Small intestine (tissue), 7 donors: ENCODE results near the gene MAP3K20. TPM values are rescaled to one million over a fixed set of nuclear protein-coding genes. Genes with fewer than 3 reads are reported as not detected.
"Not testable (repeated sequence)": the region's sequence is repeated elsewhere in the genome, so short reads cannot be mapped to it uniquely, and the experiment has no call there.

Experiments used
- DNase-seq, 2 donors: peaks; one replicate each; pipeline versions ENCODE4 v3.0.0 to v3.0.0-alpha.2; 2013
- FAIRE-seq: peaks from 2 replicates; lab custom pipeline; 2012; peaks lifted over from hg19 to GRCh38; lab: Jason Lieb, UNC
- H3K27ac ChIP-seq, 3 donors: one replicate each; pipeline ENCODE4 v1.5.1; 2013; ENCODE audit warnings: low read length in 2 of 3, mild to moderate bottlenecking in 2 of 3, control low read depth in 1 of 3, inconsistent platforms in 1 of 3, low read depth in 1 of 3, moderate library complexity in 1 of 3
- H3K27me3 ChIP-seq, 3 donors: one replicate each; pipeline ENCODE4 v1.6.1; 2013; ENCODE audit warnings: low read length in 3 of 3, inconsistent platforms in 1 of 3; ENCODE audit not compliant: control insufficient read depth in 3 of 3, insufficient read depth in 3 of 3
- H3K36me3 ChIP-seq, 3 donors: one replicate each; pipeline ENCODE4 v1.6.1; 2013; ENCODE audit warnings: low read length in 3 of 3, inconsistent platforms in 1 of 3, low read depth in 1 of 3, mild to moderate bottlenecking in 1 of 3, moderate library complexity in 1 of 3; ENCODE audit not compliant: control insufficient read depth in 3 of 3, insufficient read depth in 2 of 3
- H3K4me1 ChIP-seq, 3 donors: one replicate each; pipeline ENCODE4 v1.6.1; 2013; ENCODE audit warnings: low read length in 2 of 3, inconsistent platforms in 1 of 3, low read depth in 1 of 3, mild to moderate bottlenecking in 1 of 3, moderate library complexity in 1 of 3; ENCODE audit not compliant: control insufficient read depth in 3 of 3, insufficient read depth in 2 of 3
- H3K4me3 ChIP-seq, 3 donors: one replicate each; pipeline ENCODE4 v1.5.1; 2013; ENCODE audit warnings: low read length in 3 of 3, control low read depth in 1 of 3, inconsistent platforms in 1 of 3, low read depth in 1 of 3, mild to moderate bottlenecking in 1 of 3, moderate library complexity in 1 of 3
- H3K9me3 ChIP-seq, 2 donors: one replicate each; pipeline ENCODE4 v1.6.1; 2013; ENCODE audit warnings: low read depth in 1 of 2, low read length in 1 of 2; ENCODE audit not compliant: control insufficient read depth in 2 of 2, insufficient read depth in 1 of 2
- WGBS, 3 donors: extraction: QIAGEN DNeasy Blood & Tissue Kit; methylation state at CpG; one replicate each; pipeline ENCODE4 v1.1.7; 2013; 5-methylcytosine and 5-hydroxymethylcytosine counted together
- polyA plus RNA-seq, 4 donors: library from polyadenylated mRNA; stranded (reverse) in 3 of 4; unstranded in 1 of 4; fragments of 200-250 nt in 3 of 4; fragments of 120-200 nt in 1 of 4; gene quantifications; one replicate each; pipeline versions ENCODE4 v1.2.1 to v1.2.3, GENCODE V29; 2013
- donor health status: healthy with polysubstance abuse.
- donor health status: control.
- donor health status: control.
- donor health status: Bipolar disorder and iron deficiency.
- donor health status: healthy.

Gene MAP3K20
- polyA plus RNA-seq, 4 donors: 2.0 to 24.5 (median 13.5) TPM

DNA sequence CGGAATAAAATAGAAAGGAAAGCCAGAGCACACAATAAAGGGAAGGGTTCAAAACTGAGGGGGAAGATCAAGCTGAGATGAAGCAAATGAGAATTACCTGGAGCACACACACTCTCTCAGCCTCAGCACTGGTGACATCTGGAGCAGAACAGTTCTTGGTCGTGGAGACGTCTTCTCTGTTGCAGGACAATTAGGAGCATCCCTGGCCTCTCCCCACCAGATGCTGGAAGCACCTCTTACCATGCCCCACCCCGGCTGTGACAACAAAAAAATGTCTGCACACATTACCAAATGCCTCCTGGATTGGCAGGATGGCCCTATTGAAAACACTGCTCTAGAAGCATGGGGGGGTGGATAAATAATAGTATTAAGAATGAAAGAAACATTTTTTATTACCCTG, 43.6 kb upstream of the MAP3K20 start:
- no peak for DNase-seq
- no peak for FAIRE-seq
- Histone ChIP-seq H3K27ac (no peak overlapping the region), H3K36me3 (peaks cover 0 to 2% (median 0%) of the 10 kb centered on the region in 3 donors), H3K27me3 (no peaks in the 10 kb centered on the region), H3K4me3 (no peak overlapping the region), H3K4me1 (peaks cover 0 to 18% (median 2%) of the 10 kb centered on the region in 3 donors), H3K9me3 (no peaks in the 10 kb centered on the region)
- WGBS, 3 donors: 87 to 93% (median 89%) methylated on average over 4 of the region's 4 CpGs

DNA sequence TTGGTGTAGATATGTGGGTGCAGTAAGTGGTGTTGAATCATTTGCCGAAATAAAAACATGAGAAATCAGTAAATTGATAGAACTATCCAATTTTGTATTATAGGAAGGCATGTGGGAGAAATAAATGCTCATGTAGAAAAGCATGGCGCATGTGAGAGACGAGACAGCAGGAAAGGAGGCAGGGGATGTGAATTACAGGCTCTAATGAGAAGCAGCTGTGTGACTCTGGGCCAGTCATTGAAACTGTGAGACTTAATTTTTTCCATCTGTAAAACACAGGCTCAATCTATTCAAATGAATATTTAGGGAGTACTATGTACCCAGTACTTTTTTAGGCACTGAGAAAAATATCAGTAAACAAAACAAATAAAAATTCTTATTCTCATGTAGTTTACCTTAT, 42.6 kb upstream of the MAP3K20 start:
- H3K27ac ChIP-seq: no peak overlapping the region
- no peaks in the 10 kb centered on the region for H3K9me3 ChIP-seq
- H3K4me3 ChIP-seq: no peak overlapping the region
- WGBS, 3 donors: 92 to 98% (median 96%) methylated on average over 3 of the region's 3 CpGs
- FAIRE-seq: no peak
- H3K4me1 ChIP-seq: peaks cover 0 to 13% (median 2%) of the 10 kb centered on the region in 3 donors
- no peak for DNase-seq
- H3K36me3 ChIP-seq: peaks cover 0 to 2% (median 0%) of the 10 kb centered on the region in 3 donors
- H3K27me3 ChIP-seq: no peaks in the 10 kb centered on the region

DNA sequence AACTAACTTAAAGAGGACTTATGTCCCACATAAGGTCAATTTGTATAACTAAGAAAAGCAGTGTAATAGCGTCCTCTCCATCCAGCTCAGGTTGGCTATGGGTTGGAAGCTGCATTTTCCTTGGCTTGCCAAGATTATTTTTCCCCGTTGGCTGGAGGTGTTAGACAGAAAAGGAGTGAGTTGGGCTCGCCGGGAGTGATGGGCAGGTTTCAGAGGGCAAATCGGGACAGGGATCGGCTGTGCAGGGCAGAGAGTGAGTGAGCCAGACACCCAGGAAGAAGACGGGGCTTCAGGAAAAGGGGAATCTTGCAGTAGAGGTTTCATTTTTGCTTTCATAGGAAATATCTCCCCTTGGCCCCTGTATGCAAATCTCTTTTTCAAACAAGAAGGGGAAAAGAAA, 41.5 kb upstream of the MAP3K20 start:
- Histone ChIP-seq H3K4me1 (peaks cover 0 to 3% (median 0%) of the 10 kb centered on the region in 3 donors), H3K4me3 (no peak overlapping the region), H3K27ac (no peak overlapping the region), H3K27me3 (no peaks in the 10 kb centered on the region), H3K9me3 (no peaks in the 10 kb centered on the region), H3K36me3 (peaks cover 0 to 2% (median 0%) of the 10 kb centered on the region in 3 donors)
- 64 to 75% (median 69%) methylated on average over 7 of the region's 7 CpGs for WGBS, 3 donors
- FAIRE-seq: no peak
- DNase-seq: no peak

DNA sequence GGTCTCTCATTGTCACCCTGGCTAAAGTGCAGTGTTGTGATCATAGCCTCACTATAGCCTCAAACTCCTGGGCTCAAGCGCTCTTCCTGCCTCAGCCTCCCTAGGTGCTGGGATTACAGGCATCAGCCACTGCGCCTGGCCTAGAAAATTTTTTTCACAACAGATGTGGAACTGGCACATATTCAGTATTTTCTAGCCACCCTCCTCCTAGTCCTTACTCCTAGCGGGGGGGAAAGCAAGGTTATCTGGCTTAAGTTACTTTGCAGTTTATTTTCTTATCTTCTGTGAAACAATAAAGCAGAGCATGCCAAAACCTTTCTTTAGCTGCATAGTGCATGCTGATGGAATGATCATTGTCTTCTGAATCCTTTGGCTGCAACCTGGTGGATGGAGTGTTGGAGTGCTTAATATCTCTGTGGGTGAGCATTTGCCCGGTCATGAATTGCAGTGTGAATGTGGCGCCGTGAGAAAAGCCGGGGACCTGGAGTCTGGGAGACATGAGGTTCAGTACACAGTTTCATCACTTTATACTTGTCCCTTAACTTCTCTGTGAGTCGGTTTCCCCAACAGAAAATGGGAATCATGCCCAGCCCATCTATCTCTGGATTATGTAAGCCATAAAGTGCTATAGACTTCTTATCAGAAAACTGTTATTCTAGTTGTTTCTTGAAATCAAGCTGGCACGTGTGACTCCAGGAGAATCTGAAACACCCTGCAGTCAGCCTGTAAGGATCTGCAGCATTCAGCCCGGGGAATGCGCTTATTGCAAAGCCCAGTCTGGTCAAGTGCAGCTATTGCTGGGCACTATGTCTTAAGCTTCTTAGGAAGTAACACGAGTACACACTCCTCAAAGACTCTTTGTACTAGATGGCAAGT, 38.2 kb upstream of the MAP3K20 start:
- no peak overlapping the region for H3K4me3 ChIP-seq
- DNase-seq (peak in 1 of 2 donors; percentile 42), FAIRE-seq (no peak)
- peaks cover 0 to 3% (median 0%) of the 10 kb centered on the region in 3 donors for H3K4me1 ChIP-seq
- no peak overlapping the region for H3K27ac ChIP-seq
- 24 to 65% (median 41%) methylated on average over 12 of the region's 12 CpGs for WGBS, 3 donors
- no peaks in the 10 kb centered on the region for H3K9me3 ChIP-seq
- H3K27me3 ChIP-seq: no peaks in the 10 kb centered on the region
- peaks cover 0 to 2% (median 0%) of the 10 kb centered on the region in 3 donors for H3K36me3 ChIP-seq

DNA sequence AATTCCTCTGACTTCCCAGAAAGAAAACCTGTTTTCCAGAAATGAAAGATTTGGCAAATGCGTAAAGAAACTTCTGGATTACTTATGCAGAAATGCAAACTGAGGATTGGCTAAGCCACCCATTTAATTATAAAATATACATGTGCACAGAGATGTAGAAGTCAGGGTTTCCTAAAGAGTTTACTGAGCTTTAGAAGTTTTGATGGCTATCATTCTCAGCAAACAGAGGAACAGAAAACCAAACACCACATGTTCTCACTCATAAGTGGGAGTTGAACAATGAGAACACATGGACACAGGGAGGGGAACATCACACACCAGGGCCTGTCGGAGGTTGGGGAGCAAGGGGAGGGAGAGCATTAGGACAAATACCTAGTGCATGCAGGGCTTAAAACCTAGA, 37.4 kb upstream of the MAP3K20 start:
- DNase-seq, H3K4me3 ChIP-seq, H3K27ac ChIP-seq, H3K27me3 ChIP-seq, H3K4me1 ChIP-seq, H3K9me3 ChIP-seq, FAIRE-seq, H3K36me3 ChIP-seq: not testable (repeated sequence)
- 63 to 80% (median 71%) methylated on average over 2 of the region's 2 CpGs for WGBS, 3 donors

DNA sequence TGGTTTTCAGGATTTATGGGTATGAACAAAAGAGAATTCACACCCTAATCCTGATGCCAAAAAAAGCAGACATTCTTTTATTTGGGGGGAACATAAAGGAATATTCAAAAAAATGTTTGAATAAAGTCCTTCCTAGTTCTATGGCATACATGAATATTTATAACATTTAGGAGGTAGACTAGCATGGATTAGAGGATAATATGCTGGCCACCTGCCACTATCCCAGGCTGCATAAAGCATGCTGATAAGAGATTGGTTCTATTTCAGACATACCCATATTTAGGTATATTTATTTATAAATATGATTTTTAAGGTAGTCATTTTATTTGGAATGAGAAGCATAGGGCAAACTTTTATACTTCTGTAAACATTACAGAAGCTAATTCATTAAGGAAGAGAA, 34.9 kb upstream of the MAP3K20 start:
- H3K4me3 ChIP-seq: no peak overlapping the region
- no peaks in the 10 kb centered on the region for H3K9me3 ChIP-seq
- no peaks in the 10 kb centered on the region for H3K27me3 ChIP-seq
- H3K36me3 ChIP-seq: no peaks in the 10 kb centered on the region
- DNase-seq (no peak), FAIRE-seq (no peak)
- H3K27ac ChIP-seq: no peak overlapping the region
- peaks cover 0 to 17% (median 2%) of the 10 kb centered on the region in 3 donors for H3K4me1 ChIP-seq

DNA sequence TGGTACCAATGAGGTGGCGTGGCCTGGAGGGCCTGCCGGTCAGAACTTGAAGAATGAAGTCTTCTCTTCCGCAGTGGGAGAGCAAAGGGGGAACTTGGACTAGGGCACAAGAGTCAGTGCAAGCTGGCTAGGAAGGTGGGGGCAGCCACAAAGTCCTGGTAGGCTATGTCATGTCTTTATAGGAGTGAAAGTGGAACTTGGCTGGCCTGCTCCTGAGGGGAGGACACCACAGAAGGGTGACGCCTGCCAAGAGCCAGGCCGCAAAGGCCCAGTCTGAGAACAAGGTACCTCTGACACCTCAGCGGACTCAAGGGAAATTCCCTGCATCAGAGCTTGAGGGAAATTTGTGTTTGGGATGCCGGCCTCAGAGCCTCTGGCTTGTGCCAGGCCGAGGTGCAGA, 32.2 kb upstream of the MAP3K20 start:
- no peaks in the 10 kb centered on the region for H3K36me3 ChIP-seq
- H3K27ac ChIP-seq: no peak overlapping the region
- no peak overlapping the region for H3K4me3 ChIP-seq
- FAIRE-seq: no peak
- H3K4me1 ChIP-seq: peaks cover 0 to 28% (median 8%) of the 10 kb centered on the region in 3 donors
- no peak for DNase-seq
- H3K9me3 ChIP-seq: no peaks in the 10 kb centered on the region
- H3K27me3 ChIP-seq: no peaks in the 10 kb centered on the region
- WGBS, 3 donors: 84 to 91% (median 85%) methylated on average over 8 of the region's 8 CpGs

DNA sequence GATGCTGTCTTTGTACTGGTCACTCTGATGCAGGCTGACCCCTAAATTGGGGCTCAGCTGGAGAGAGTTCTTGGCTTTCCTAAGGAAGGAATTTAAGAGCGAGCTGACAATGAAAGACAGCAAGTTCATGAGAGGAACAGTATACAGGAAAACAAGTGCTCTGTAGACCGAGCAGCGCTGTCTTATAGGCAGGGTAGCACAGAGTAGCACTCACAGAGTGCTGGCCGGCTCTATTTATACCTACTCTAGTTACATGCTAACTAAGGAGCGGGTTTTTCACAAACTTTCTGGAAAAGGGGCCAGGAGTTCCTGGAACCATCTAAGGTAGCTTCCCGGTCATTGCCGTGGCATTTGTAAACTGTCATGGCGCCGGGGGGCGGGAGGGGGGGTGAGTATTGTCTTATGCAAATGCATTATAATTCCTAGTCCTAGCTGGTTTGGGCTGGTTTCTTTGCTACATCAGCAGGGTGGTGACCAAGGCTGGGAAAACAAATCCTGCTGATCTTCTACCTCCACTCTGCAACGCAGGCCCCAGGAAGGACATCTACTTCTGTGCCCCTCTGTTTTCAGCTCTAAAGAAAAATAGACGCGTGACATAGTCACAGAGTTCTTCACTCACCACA, 31.6 kb upstream of the MAP3K20 start:
- H3K36me3 ChIP-seq: no peaks in the 10 kb centered on the region
- FAIRE-seq (no peak), DNase-seq (no peak)
- no peaks in the 10 kb centered on the region for H3K27me3 ChIP-seq
- no peaks in the 10 kb centered on the region for H3K9me3 ChIP-seq
- peaks cover 0 to 28% (median 8%) of the 10 kb centered on the region in 3 donors for H3K4me1 ChIP-seq
- H3K27ac ChIP-seq: no peak overlapping the region
- no peak overlapping the region for H3K4me3 ChIP-seq
- 95 to 98% (median 97%) methylated on average over 13 of the region's 13 CpGs for WGBS, 3 donors
